HAP-1 (cell line): ENCODE measurements around the gene ASPA.
A peak's percentile ranks its signal among the peaks of the same experiment; 100 is the strongest.

ENCODE experiments used
- DNase-seq, 2 experiments: peaks; one replicate each; pipeline ENCODE4 v3.0.0-alpha.2; 2016 to 2020; ENCODE audit warnings: low spot score in 2 of 2
- H3K27me3 ChIP-seq: fragments of 250-450 bp; sonication (Bioruptor Pico); 2 replicates; pipeline ENCODE4 v1.5.1; 2020; ENCODE audit warnings: low read depth, mild to moderate bottlenecking, moderate library complexity
- H3K36me3 ChIP-seq: fragments of 250-450 bp; sonication (Bioruptor Pico); replicated peaks from 2 replicates; pipeline ENCODE4 v1.5.1; 2020; ENCODE audit warnings: mild to moderate bottlenecking
- H3K4me1 ChIP-seq: fragments of 250-450 bp; sonication (Bioruptor Pico); 2 replicates; pipeline ENCODE4 v1.5.1; 2020; ENCODE audit warnings: mild to moderate bottlenecking
- H3K4me3 ChIP-seq: fragments of 250-450 bp; sonication (Bioruptor Pico); 2 replicates; pipeline ENCODE4 v1.5.1; 2020; ENCODE audit warnings: mild to moderate bottlenecking, moderate library complexity
- H3K9me3 ChIP-seq: fragments of 250-450 bp; sonication (Bioruptor Pico); 2 replicates; pipeline ENCODE4 v1.5.1; 2020; ENCODE audit warnings: mild to moderate bottlenecking, moderate library complexity
- in situ Hi-C: fragments of 300-500 bp; cut with MboI; formaldehyde crosslinking; loops from 3 replicates; pipeline ENCODE4 v1.14.3; 2020; ENCODE audit warnings: low sequenced_read_pairs, inconsistent platforms, mixed read lengths

The ASPA gene

GRCh38 chr17:3482852-3483251 lies 7.1 kb downstream of the ASPA start:
- H3K27me3 ChIP-seq: peaks cover 20% of the 10 kb centered on the region
- in situ Hi-C loops: loop anchor here (5.0 kb wide), 1 partner anchor 34 kb away; no protein-coding TSS in a partner anchor
- no peak for DNase-seq
- H3K4me1 ChIP-seq: no peaks in the 10 kb centered on the region
- no peaks in the 10 kb centered on the region for H3K9me3 ChIP-seq
- no peak overlapping the region for H3K4me3 ChIP-seq
- no peaks in the 10 kb centered on the region for H3K36me3 ChIP-seq

GRCh38 chr17:3485481-3486068 lies 9.8 kb downstream of the ASPA start:
- Histone ChIP-seq H3K9me3 (no peaks in the 10 kb centered on the region), H3K4me1 (no peaks in the 10 kb centered on the region), H3K4me3 (no peak overlapping the region), H3K27me3 (peaks cover 14% of the 10 kb centered on the region), H3K36me3 (no peaks in the 10 kb centered on the region)
- no peak for DNase-seq
- in situ Hi-C loops: no loop called here

- in situ Hi-C loops: no loop called here
- no peaks in the 10 kb centered on the region for H3K27me3 ChIP-seq
These were observed 21.3 kb downstream of the ASPA start for GRCh38 chr17:3497101-3497500.

GRCh38 chr17:3501344-3501743 lies 25.5 kb downstream of the ASPA start:
- no peaks in the 10 kb centered on the region for H3K27me3 ChIP-seq
- no peak overlapping the region for H3K4me3 ChIP-seq
- H3K4me1 ChIP-seq: no peaks in the 10 kb centered on the region
- H3K9me3 ChIP-seq: no peaks in the 10 kb centered on the region
- H3K36me3 ChIP-seq: no peaks in the 10 kb centered on the region
- in situ Hi-C loops: no loop called here
- DNase-seq: no peak

More at GRCh38 chr17:3497101-3497500, 21.3 kb downstream of the ASPA start:
- no peaks in the 10 kb centered on the region for H3K9me3 ChIP-seq
- DNase-seq: no peak
- H3K36me3 ChIP-seq: no peaks in the 10 kb centered on the region
- no peak overlapping the region for H3K4me3 ChIP-seq
- H3K4me1 ChIP-seq: no peaks in the 10 kb centered on the region

DNA sequence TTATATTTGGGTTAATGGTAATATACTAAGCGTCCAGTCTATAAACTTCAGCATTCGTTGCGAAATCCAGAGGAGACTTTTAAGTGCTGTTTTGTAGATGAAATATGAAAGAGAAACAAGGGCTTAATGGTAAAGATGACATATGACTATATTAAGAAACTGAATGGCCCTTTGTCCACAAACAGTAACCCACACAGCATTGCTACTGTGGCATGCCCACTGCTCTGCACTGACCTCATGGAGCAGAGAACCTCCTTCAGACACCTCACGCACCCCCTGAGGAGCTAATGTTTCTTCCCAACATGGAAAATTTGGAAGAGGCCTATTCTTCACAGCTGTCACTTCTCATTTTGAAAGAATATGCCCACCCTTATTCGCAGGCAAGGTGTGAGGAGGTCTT lies 26.7 kb downstream of the ASPA start:
- H3K4me1 ChIP-seq: no peaks in the 10 kb centered on the region
- no peak overlapping the region for H3K4me3 ChIP-seq
- in situ Hi-C loops: no loop called here
- H3K36me3 ChIP-seq: no peaks in the 10 kb centered on the region
- H3K9me3 ChIP-seq: no peaks in the 10 kb centered on the region
- no peaks in the 10 kb centered on the region for H3K27me3 ChIP-seq
- DNase-seq: no peak

- Histone ChIP-seq H3K27me3 (no peaks in the 10 kb centered on the region), H3K4me1 (no peaks in the 10 kb centered on the region), H3K9me3 (no peaks in the 10 kb centered on the region), H3K36me3 (no peaks in the 10 kb centered on the region), H3K4me3 (no peak overlapping the region)
- DNase-seq: no peak
- in situ Hi-C loops: no loop called here
These were observed 27.5 kb downstream of the ASPA start for GRCh38 chr17:3503285-3503684.

- Histone ChIP-seq H3K27me3 (no peaks in the 10 kb centered on the region), H3K36me3 (no peaks in the 10 kb centered on the region), H3K4me1 (no peaks in the 10 kb centered on the region), H3K9me3 (no peaks in the 10 kb centered on the region), H3K4me3 (no peak overlapping the region)
- no peak for DNase-seq
- in situ Hi-C loops: no loop called here
These were observed 29.2 kb downstream of the ASPA start for GRCh38 chr17:3505008-3505407.

- Histone ChIP-seq H3K9me3 (no peaks in the 10 kb centered on the region), H3K4me3 (no peak overlapping the region), H3K36me3 (no peaks in the 10 kb centered on the region), H3K27me3 (no peaks in the 10 kb centered on the region), H3K4me1 (no peaks in the 10 kb centered on the region)
- in situ Hi-C loops: no loop called here
- no peak for DNase-seq
These were observed 30.3 kb downstream of the ASPA start for GRCh38 chr17:3506054-3506453.

DNA sequence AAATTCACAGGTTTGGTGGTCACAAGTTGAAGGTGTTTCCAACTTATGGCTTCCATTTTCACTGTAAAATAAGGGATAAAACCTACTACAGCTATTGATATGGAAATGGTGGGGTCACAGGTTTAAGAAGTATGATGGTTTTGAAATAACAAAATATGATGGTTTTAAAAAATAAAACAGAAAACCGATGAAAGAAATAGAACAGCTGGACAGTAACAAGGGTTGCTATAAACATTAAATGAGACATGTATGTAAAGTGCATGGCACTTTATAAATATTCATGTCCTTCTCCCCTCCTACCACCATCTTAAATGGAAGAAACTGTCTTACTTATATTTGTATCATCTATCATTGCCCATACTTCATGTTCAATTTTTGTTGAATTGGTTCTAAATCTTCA lies 31.3 kb downstream of the ASPA start:
- in situ Hi-C loops: no loop called here
- H3K9me3 ChIP-seq: no peaks in the 10 kb centered on the region

DNA sequence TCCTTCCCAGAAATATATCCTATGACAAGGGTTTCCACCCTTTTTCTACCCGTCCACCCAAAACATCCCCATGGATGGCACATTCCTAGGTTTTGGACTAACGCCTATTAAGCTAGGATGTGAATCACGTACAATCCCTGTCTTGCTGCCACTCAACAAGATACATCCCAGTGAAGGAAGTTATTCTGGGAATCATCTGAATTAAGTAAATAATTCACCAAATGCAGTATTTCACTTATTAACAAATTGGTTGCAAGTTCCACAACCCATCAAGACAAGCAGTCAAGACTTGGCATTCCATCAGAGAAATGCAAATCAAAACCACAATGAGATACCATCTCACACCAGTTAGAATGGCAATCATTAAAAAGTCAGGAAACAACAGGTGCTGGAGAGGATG lies 32.1 kb downstream of the ASPA start:
- in situ Hi-C loops: no loop called here
- H3K9me3 ChIP-seq: no peaks in the 10 kb centered on the region
- H3K4me1 ChIP-seq: no peaks in the 10 kb centered on the region; the same call in 1 of the 2 replicates
- H3K36me3 ChIP-seq: no peaks in the 10 kb centered on the region
- DNase-seq: no peak
- no peak overlapping the region for H3K4me3 ChIP-seq
- no peaks in the 10 kb centered on the region for H3K27me3 ChIP-seq

More for the DNA sequence above, 31.3 kb downstream of the ASPA start:
- H3K4me1 ChIP-seq: no peaks in the 10 kb centered on the region
- H3K27me3 ChIP-seq: no peaks in the 10 kb centered on the region
- no peak for DNase-seq
- H3K4me3 ChIP-seq: no peak overlapping the region
- H3K36me3 ChIP-seq: no peaks in the 10 kb centered on the region

- Histone ChIP-seq H3K9me3 (no peaks in the 10 kb centered on the region), H3K4me3 (no peak overlapping the region), H3K4me1 (no peaks in the 10 kb centered on the region; the same call in 1 of the 2 replicates), H3K36me3 (no peaks in the 10 kb centered on the region), H3K27me3 (no peaks in the 10 kb centered on the region)
- in situ Hi-C loops: loop anchor here (10.0 kb wide), 1 partner anchor 55 kb away; no protein-coding TSS in a partner anchor
- no peak for DNase-seq
These were observed 34.3 kb downstream of the ASPA start for GRCh38 chr17:3510090-3510489.

GRCh38 chr17:3511852-3512504 lies 36.2 kb downstream of the ASPA start:
- H3K27me3 ChIP-seq: no peaks in the 10 kb centered on the region
- no peaks in the 10 kb centered on the region; the same call in 1 of the 2 replicates for H3K4me1 ChIP-seq
- H3K4me3 ChIP-seq: no peak overlapping the region
- in situ Hi-C loops: loop anchor here (10.0 kb wide), 1 partner anchor 57 kb away; no protein-coding TSS in a partner anchor
- no peaks in the 10 kb centered on the region for H3K36me3 ChIP-seq
- no peak for DNase-seq
- no peaks in the 10 kb centered on the region for H3K9me3 ChIP-seq

DNA sequence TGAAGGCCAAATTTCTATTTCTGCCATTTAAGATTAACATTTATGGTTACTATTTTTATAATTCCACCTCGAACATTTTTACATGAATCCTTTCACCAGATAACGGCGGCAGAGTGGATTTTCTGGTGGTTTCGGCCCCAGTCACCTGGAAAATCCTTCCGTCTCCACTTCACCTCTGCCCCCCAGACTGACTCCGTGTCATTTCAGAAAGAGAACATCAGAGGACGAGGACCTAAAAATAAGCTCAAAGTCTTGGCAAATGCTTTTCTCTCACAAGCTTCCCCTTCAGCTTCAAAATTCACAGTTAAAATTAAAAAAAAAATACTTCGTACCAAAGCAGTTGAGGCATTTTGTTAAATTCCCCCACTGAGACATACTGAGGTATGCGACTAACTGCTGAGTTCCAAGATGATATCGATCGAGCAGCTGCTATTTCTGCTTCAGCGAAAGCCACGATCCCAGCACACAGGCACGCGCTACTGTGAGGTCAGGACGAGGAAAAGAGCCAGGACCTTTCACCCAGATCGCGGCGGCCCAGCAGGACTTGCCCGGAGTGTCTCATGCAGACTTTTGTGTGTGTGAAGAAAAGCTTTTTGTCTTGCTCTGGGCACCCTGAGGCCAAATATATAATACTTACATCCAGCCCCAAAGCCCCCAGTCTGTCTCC lies 36.8 kb downstream of the ASPA start:
- Histone ChIP-seq H3K36me3 (no peaks in the 10 kb centered on the region), H3K27me3 (no peaks in the 10 kb centered on the region), H3K4me3 (no peak overlapping the region), H3K9me3 (no peaks in the 10 kb centered on the region), H3K4me1 (no peaks in the 10 kb centered on the region; the same call in 1 of the 2 replicates)
- in situ Hi-C loops: loop anchor here (10.0 kb wide), 1 partner anchor 58 kb away; no protein-coding TSS in a partner anchor
- DNase-seq: peak; percentile 7 to 51
